NCI-H345 (cell line): ENCODE measurements around the gene PSMA7.
A peak's percentile ranks its signal among the peaks of the same experiment; 100 is the strongest.

Source experiments
- DNase-seq: peaks from one replicate; lab custom pipeline; 2025; lab: John Stamatoyannopoulos, UW

Gene PSMA7

GRCh38 chr20:62136283-62137091 is 6.7 kb downstream of the PSMA7 start:
- peak; percentile 61 for DNase-seq

DNA sequence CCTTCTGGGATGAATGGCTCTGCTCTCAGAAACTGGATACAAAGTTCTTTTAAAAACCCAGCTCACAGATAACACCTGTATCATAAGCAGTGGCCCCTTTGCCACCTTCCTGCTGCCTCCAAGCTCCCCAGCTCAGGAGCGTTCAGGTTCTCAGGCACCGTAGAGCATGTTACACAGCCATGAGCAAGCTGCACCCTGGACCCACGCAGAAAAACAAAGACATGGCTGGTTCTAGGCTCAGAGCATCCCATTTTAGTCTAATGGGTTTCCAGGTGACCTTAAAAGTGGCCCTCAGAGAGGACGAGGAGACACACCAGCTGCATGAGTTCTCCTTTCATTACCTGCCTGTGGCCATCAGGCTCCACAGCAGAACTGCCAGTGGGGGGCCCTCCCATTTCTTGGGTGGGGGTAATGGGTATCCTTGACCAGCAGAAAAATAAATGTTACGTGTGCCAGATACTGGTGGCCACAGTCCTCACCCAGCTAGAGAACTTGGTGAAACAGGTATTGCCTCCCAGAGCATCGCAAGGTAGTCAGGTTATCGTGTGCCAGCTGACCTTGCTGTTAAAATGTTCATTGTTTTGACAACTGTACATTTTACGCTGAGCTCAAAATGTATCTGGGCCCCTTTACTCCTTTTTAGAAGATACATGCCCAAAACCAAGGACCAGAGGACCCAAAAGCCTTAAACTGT is 7.5 kb downstream of the PSMA7 start:
- DNase-seq: no peak

- no peak for DNase-seq
Measured at GRCh38 chr20:62134735-62135231, 8.4 kb downstream of the PSMA7 start.

GRCh38 chr20:62133864-62134263 is 9.3 kb downstream of the PSMA7 start:
- no peak for DNase-seq

- no peak for DNase-seq
Measured at GRCh38 chr20:62133051-62133845, 9.9 kb downstream of the PSMA7 start.

- no peak for DNase-seq
Measured at GRCh38 chr20:62132421-62132820, 10.8 kb downstream of the PSMA7 start.

DNA sequence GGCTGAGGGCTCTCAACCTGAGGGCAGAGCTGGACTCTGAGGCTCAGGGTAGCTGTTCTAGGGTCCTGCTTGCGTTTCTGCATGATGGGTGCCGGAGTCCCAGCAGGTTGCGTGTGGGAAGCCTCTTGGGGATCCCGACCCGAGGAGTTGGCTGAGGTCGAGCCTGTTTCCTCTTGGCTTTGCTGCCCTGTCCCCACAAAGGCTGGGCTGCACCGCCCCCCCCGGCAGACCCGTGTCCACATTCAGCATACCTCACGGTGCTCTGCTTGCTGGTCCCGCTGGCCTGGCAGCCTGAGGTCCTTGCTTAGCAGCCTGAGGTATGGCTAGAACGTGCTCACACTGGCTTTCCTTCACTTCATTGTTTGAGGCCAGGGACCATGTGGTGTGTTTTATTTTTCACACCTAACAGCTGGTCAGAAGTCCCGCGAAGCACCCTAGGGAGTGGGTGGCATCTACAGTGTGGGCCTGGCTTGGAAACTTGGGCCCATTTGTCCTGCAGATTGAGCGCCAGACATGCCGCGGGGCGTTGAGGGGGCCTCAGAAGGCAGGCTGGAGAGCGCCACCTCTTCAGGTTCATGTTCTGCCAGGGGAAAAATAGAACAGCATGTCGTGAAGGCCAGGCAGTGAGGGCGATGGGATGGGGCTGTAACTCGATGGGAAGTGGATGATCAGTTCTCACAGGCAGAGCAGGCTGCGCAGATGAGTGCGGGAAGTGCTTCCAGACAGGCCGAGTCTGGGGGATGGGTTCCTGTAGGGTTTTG is 11.5 kb downstream of the PSMA7 start:
- no peak for DNase-seq

DNA sequence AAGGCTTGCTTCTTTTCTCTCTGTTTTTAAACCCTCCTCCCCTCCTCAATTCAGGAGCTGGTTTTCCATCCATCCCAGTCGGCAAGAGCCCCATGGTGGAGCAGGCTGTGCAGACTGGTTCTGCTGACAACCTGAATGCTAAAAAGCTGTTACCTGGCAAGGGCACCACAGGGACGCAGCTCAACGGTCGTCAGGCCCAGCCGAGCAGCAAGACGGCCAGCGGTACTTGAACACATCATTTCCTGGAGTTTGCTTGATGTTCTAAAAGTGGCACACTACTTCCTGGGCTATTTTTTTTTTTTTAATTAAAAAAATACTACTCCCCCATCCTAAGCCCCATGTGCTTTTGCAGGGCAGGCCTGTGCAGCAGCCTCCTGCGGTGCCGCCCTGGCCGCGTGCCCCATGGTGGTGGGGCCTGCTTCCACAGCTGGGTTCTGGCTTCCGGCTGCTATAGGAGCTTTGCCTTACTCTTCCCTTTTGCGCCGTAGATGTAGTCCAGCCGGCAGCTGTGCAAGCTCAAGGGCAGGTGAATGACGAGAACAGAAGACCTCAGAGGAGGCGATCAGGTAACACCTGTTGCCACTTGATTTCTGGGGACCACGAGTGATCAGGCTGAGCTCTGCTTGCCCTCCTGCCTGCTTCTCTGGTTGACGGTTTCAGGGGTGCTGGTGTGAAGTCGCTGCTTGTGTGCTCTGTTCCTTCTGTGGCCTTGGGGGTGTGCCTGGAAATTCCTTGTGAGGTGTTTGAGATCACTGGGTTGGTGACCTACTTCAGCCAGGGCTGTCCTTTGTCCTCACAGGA is 13.3 kb downstream of the PSMA7 start:
- DNase-seq: no peak

DNA sequence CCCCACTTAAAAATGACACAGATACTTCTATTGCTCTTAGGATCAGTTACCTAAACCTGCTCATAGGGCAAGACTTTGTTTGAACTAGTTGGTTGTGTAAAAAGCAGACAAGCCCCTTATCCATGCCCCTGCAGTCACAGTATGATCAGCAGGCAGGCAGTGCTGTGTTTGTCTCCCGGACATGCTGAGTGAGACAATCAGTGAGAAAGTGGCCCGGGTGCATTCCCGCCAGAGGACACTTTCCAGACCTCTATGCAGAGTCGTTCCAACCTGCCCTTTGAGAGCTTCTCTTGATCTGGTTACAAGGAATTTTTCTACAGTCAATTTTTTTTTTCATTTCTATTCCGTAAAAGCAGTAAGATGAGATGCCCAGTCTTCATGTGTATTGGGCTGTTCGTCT is 14.7 kb downstream of the PSMA7 start:
- DNase-seq: no peak

DNA sequence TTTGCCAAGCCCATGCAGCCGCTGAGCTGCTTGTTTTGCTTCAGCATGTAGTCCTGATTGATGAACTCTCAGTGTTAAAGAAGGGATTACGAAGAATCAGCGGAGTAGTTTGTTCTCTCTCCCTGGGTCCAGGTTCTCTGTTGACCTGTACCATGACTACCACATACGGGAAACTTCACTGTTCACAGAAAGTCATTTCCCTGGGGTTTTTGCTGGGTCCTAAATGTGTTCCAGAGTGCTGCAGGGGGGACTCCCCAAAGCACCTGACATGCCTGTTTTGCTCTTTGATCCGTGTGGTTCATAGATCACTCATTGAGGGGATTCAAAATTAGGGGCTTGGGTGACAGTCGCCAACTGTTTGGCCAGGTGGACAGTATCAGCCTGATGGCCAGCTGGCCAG is 15.4 kb downstream of the PSMA7 start:
- no peak for DNase-seq

- DNase-seq: no peak
Measured at GRCh38 chr20:62126141-62126540, 17.1 kb downstream of the PSMA7 start.

DNA sequence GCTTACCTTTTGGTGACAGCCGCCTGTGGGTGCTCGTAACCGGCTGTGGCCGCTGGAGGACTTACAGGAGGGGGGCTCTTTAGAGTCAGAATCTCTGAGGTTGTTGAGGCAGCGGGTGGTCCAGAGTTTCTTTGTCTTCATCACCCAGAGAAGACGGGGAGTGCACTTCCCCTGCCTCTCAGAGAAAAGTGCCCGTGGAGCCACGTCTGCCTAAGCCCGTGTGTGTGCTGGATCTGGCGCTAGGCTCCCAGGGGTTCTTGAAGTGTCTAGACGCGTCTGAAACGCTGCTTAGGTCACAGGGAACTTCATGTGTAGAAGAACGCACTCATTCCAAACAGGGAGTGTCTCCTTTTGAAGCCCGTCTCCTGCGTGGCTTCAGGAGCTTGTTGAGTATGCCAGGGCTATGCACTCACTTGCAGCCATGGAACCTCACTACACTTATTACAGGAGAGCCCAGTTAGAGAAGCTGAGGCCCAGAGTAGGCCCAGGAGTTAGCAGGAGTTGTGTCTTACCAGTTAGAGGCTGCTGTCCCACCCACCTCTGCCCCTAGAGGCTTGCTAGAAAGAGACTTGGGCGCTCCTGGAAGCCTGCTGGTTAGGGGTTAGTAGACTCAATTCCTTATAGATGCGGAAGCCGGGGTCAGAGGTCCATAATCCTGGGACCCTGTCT is 19.6 kb downstream of the PSMA7 start:
- no peak for DNase-seq

- DNase-seq: peak; percentile 89
Measured at GRCh38 chr20:62122654-62123449, 20.3 kb downstream of the PSMA7 start.

DNA sequence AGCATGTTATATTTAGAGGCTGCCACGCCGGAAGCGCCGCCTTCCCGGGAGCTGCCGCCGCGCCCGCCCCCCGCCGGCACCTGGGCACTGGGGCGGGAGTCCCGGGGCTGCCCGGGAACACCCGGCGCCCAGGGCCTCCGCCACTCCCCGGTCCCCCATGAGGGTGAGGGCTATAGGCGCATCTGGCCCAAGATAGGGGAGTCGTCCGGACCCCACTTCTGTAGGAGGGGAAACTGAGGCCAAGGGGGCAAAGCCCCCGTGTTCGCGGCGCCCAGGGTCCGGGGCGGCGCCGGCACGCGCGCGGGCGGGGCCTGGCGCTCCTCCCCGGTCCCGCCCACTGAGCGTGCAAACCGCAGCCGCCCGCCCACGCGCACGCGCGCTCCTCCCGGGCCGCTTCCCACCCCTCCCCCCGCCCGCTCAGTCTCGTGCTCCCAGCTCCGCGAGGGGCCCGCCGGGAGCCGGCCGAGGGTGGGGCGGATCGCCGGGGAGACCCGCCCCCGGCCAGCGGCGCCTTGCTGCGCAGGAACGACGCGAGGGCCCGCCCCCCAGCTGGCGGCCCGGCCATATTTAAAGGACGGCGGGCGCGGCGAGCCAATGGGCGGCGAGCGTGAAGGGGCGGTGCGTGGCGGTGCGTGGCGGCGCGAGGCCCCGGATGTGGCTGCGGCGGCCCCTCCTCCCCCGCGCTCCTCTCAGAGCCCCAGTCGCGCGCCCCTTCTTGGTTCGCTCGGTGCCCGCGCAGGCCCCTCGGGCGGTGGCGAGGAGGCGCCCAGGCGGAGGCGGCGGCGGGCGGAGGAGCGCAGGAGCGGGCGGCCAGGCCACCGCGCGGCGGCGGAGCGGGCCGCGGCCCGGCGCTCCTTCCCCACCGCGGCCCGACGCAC is 21.2 kb downstream of the PSMA7 start, which contains the start of gene LSM14B:
Gene LSM14B (plus strand): TSS at position 700 of the 878 bp plus-strand sequence. CDS start 192 bp downstream, outside the sequence.
- DNase-seq: peak; percentile 99

- DNase-seq: no peak
Measured at GRCh38 chr20:62120990-62121775, 22.0 kb downstream of the PSMA7 start.

DNA sequence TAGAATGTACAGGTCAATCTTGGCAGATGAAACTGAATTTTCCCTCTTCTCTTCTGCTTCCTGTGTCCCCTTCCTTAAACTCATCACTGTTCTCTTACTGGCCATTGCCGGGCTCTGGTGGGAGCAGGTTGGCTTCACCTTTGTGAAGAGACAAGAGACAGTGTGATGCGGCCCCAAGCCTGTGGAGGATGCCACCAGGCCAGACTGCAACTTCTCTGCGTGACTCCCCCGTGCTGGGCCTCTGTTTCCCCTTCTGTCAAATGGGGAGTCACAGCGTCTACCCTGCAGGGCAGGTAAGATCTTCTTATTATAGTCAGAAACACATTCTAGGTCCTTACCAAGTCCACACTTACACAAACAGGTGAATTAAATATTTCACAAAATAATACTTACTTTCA is 22.8 kb downstream of the PSMA7 start:
- DNase-seq: no peak

- DNase-seq: no peak
Measured at GRCh38 chr20:62119591-62120364, 23.4 kb downstream of the PSMA7 start.
